GM12892 (cell line): Measurements from ENCODE around the gene KLHL24. TPM values are rescaled to one million over a fixed set of nuclear protein-coding genes. Genes with fewer than 3 reads are reported as not detected.
"Not testable (repeated sequence)": the region's sequence is repeated elsewhere in the genome, so short reads cannot be mapped to it uniquely, and the experiment has no call there.

ENCODE experiments used
- DNase-seq: peaks from one replicate; pipeline ENCODE4 v3.0.0; 2011; ENCODE audit not compliant: insufficient read length
- FAIRE-seq: peaks from 2 replicates; lab custom pipeline; 2011; peaks lifted over from hg19 to GRCh38; lab: Jason Lieb, UNC
- POLR2A ChIP-seq: IDR thresholded peaks from 2 replicates; pipeline ENCODE4 v1.6.1; 2011; ENCODE audit warnings: low read depth, low read length, control low read depth
- POLR2AphosphoS5 ChIP-seq: IDR thresholded peaks from 2 replicates; pipeline ENCODE4 v1.6.1; 2011; ENCODE audit warnings: low read depth, low read length, control low read depth
- TAF1 ChIP-seq: IDR thresholded peaks from 2 replicates; pipeline ENCODE4 v1.6.1; 2011; ENCODE audit warnings: low read depth, mild to moderate bottlenecking, control low read depth, low read length, borderline replicate concordance
- polyA plus RNA-seq: library from polyadenylated mRNA; unstranded; fragments of >200 nt; gene quantifications from one replicate; pipeline ENCODE4 v1.2.1, GENCODE V29; 2012; ENCODE audit warnings: missing spikeins, inconsistent platforms; ENCODE audit not compliant: missing spikeins

KLHL24 gene, protein sequence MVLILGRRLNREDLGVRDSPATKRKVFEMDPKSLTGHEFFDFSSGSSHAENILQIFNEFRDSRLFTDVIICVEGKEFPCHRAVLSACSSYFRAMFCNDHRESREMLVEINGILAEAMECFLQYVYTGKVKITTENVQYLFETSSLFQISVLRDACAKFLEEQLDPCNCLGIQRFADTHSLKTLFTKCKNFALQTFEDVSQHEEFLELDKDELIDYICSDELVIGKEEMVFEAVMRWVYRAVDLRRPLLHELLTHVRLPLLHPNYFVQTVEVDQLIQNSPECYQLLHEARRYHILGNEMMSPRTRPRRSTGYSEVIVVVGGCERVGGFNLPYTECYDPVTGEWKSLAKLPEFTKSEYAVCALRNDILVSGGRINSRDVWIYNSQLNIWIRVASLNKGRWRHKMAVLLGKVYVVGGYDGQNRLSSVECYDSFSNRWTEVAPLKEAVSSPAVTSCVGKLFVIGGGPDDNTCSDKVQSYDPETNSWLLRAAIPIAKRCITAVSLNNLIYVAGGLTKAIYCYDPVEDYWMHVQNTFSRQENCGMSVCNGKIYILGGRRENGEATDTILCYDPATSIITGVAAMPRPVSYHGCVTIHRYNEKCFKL
- 5.8 TPM for polyA plus RNA-seq

DNA sequence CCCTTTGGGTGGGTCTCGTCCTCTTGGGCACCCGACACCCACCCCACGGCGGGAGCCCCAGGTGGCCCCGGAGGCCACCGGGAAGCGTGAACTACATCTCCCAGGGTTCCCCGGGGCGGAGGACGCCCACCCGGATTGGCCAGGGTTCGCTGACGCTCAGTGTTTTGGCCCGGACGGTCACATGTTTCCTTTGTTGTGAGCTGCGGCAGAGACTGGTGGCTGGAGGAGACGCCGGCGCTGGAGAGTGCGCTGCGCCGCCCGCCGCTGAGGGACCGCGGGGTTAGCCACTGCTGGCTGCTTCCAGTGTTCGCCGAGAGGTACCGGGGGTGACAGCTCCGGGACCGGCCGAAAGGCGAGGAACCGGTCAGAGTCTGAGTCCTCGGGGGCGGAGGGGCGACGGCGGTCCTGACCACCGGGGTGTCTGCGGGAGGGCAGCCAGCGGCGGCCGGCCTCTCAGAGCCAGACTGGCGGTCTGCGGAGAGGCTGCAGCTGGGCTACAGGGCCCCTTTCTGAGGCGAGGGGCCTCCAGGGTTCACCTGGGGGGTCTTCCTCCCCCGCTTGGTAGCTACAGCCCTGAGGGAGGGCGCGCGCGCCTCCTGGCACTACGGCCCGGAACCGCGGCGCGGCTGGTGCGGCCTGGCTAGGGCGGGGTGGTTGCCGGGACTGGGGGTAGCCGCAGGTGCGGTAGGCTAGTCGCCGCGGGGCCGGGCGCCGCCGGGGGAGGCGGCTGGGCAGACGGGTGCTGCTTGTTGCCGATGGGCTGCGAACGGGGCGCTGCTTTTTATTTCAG is at the start of gene KLHL24:
Gene KLHL24, plus strand, starts transcription at position 193 of the 790 bp plus-strand sequence. CDS start 14,734 bp downstream, outside the sequence.
- FAIRE-seq (peak; percentile 96), DNase-seq (peak; percentile 77)
- TF ChIP-seq POLR2AphosphoS5 (no peak), POLR2A (peak; percentile 56; the same call in 1 of the 2 replicates), TAF1 (0 out of 2 replicates have a peak, but pooled peaks have one; percentile 28)

DNA sequence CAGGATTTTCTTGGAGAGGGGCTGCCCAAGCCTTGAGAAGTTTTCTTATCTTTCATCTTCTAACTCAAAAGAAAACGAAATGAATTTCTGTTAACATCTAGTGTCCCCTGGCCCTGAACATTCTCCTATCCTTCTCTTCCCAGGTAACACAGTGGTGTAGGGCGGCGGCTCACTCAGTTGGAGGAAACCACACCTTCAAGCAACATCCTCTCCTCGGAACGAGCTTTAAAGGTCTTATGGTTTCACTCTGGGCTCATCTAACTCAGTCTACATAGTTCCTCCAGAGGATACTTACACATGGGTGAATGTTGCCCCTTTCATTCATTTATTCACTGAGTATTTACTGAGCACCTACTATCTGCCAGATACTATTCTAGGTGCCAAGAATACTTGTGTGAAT is 48.9 kb upstream of the KLHL24 start:
- FAIRE-seq = no peak
- TF ChIP-seq POLR2AphosphoS5 = no peak
- no peak for TF ChIP-seq POLR2A
- TF ChIP-seq TAF1 = no peak
- DNase-seq = no peak

DNA sequence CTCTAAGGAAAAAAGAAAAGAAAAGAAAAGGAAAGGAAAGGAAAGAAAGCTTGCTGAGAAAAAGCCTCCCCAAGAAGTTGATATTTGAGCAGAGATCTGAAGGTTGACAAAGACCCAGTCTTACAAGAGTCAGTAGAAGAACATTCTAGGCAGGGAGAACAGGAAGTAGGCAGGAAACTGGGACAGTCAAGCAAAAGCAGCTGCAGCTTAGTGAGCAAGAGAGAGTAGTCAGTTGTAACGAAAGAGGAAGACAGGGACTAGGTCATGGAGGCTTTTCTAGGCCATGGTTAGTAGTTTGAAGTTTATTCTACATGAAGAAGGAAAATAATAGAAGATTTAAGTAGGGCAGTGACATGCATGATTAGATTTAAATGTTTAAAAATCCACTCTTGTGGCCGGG is 48.1 kb upstream of the KLHL24 start:
- FAIRE-seq (no peak), DNase-seq (no peak)
- no peak for TF ChIP-seq TAF1
- TF ChIP-seq POLR2AphosphoS5 = no peak
- no peak for TF ChIP-seq POLR2A

DNA sequence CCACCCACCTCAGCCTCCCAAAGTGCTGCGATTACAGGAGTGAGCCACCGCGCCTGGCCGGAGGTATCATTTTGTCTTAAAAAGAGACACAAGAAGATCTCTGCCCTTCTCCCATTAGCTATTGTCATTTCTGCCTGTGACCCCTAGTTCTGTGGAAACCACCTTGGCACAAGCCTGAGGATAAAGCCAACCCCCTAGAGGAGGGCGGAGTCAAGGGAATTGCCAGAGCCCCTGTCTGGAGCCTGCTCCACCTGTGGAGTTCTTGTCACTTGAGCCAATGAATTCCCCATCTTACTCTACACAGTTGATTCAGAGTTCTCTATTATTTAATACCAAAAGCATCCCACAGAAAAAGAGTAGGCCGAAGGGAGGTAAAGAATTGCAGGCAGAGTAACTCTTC is 45.0 kb upstream of the KLHL24 start:
- FAIRE-seq (no peak), DNase-seq (no peak)
- TF ChIP-seq POLR2AphosphoS5 = no peak
- no peak for TF ChIP-seq POLR2A
- TF ChIP-seq TAF1 = no peak

DNA sequence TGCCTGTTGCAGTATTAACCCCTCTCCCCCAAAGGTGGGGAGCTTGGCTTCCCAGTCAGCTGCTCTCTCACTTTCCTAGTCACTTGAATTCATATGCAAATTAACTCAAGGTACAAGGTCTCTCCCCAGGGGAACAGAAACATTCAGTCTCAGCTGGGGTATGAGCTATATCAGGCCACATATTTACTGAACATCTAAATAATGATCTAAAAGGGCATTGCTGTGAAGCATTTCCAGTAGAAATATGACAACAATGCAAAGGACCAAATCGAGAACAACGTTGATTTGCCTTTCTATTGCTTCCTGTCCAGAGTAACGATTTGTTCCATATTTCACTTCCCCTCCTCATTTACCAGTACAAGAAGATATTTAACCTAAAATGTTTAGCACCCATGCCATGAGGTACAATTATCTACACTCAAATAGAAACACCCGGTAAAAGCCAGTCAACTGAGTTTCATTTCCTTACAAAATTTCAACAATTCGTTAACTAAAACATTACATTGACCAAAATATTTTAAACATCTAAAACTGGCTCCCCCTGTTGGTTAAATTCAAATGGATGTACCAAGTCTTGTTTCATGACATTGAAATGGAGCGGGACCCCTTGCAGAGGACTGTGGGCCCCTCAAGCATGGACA is 43.4 kb upstream of the KLHL24 start:
- FAIRE-seq (peak; percentile 81), DNase-seq (peak; percentile 27)

DNA sequence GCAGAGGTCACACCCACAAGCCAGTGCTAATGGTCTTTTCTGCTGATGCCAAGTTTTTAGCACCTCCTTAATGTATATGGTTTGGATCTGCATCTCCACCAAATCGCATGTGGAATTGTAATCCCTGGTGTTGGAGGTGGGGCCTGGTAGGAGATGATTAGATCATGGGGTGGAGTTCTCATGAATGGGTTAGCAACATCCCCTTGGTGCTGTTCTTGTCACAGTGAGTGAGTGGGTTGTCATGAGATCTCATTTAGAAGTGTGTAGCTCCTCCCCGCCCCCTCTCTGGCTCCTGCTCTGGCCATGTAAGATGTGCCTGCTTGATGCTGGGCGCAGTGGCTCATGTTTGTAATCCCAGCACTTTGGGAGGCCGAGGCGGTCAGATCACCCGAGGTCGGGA is 42.6 kb upstream of the KLHL24 start:
- DNase-seq = no peak
- no peak for FAIRE-seq
- TF ChIP-seq TAF1 = no peak
- TF ChIP-seq POLR2A = no peak
- no peak for TF ChIP-seq POLR2AphosphoS5

More for the DNA sequence above, 43.4 kb upstream of the KLHL24 start:
- TF ChIP-seq TAF1 = no peak
- TF ChIP-seq POLR2A = no peak
- TF ChIP-seq POLR2AphosphoS5 = no peak

DNA sequence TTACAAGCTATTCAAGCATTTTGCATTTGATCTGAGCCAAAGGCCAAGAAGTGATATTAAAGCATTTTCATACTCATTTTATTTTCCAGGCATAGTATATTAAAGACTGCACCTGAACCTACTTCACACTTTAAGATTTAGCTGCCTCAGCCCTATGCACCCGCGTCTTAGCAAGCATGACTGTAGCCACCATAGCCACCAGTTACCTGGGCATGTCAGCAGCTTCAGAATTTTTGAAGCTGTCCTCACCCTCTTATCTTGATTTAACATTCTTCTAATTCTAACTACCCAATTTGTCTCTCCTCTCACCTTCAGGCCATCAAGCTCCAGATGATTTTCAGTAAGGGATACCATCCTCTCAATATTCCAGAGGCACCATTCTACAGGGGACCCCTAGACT is 40.8 kb upstream of the KLHL24 start:
- DNase-seq (no peak), FAIRE-seq (no peak)
- no peak for TF ChIP-seq TAF1
- no peak for TF ChIP-seq POLR2AphosphoS5
- no peak for TF ChIP-seq POLR2A

DNA sequence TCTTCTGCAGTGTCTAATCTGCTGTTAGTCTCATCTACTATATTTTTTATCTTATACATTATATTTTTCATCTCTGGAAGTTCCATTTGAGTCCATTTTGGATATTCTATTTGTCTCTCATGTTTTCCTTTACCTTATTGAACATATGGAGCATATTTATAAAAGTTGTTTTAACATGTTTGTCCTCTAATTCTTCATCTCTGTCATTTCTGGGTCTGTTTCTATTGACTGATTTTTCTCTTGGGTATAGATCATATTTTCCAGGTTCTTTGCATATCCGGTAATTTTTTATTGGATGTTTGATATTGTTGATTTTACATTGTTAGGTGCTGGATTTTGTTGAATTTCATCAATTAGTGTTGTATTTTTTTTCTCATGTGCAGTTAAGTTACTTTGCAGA is 37.5 kb upstream of the KLHL24 start:
- DNase-seq (no peak), FAIRE-seq (no peak)
- TF ChIP-seq POLR2AphosphoS5 (no peak), POLR2A (no peak), TAF1 (no peak)

DNA sequence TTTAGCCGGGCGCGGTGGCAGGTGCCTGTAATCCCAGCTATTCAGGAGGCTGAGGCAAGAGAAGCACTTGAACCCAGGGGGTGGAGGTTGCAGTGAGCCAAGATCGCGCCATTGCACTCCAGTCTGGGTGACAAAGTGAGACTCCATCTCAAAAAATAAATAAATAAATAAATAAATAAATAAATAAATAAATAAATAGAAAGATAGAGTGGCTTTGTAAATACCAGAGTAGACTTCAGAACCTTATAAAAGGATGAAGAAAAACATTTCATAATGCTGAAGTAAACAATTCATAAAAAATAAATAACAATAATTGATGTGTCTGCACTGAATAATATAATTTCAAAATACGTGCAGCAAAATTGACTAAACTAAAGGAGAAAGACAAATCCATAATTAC is 24.1 kb upstream of the KLHL24 start:
- not testable (repeated sequence) for DNase-seq, FAIRE-seq

DNA sequence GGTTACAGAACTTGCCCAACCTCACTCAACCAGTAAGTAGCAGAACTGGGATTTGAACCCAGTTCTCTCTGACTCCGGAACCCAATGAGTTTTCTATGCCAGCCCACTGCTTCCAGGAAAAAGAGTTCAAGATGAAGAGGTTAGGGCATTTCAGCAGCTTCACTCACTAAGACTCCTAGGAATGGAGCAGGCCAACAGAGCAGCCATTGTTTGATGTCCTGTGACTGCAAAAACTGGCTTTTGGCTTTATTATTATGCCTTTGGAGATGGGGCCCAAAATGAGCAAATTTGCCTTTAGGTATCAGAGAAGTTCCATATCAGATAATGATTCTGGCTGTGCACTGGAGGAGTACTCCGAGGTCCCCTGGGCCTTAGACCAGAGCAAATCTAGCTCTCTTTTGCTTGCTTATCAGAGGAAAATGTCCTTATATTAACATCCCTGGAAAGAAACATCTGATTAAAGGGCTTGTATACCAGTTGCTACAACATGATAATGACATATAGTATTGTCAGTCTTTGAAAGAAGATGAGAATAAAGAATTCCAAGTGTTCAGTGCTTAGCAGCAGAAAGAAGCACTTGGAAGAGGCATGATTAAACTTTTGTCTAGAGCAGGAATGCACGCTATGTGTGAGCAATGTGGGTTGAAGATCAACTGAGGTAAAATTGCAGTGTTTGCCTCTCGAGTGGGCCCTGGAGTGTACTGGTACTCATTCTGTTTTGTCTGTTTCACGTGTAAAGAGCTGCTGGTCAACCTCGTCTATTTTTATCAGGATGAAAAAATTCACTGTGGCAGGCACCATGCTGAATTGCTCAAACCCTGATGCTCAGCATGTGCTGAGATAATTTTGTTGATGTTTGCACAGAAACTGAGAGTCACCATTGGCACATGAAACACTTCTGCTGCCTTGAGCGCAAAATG is 21.8 kb upstream of the KLHL24 start:
- FAIRE-seq (no peak), DNase-seq (no peak)
- TF ChIP-seq TAF1 = no peak

DNA sequence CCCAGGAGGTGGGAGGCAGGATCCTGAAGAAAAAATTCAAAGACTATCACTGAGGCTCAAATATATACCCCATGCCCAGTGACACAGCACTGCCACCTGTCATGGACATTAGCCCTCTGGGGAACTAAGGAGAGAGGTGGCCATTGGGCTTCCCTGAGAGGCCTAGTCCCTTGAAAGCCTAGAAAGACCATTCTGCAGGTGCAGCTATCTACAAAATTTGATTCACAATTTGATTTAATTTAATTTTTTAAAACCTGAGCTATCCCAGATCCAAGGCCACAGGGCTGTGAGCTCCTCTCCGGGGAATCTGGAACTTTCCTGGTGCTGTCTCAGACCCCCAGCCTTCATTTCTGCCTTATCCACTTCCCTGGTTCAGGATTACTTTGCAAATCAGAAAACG is 16.9 kb upstream of the KLHL24 start:
- TF ChIP-seq TAF1 (no peak), POLR2AphosphoS5 (no peak), POLR2A (no peak)
- DNase-seq (no peak), FAIRE-seq (no peak)
